NCI-H2081 treated with DMSO at 0.1 percent for 48 hours (cell line): ENCODE results near the gene KCNJ18.
"Not testable (repeated sequence)": the region's sequence is repeated elsewhere in the genome, so short reads cannot be mapped to it uniquely, and the experiment has no call there.

Experiments
- DNase-seq: peaks from one replicate; lab custom pipeline; 2025; lab: John Stamatoyannopoulos, UW

KCNJ18 gene

GRCh38 chr17:21724216-21725006, 32.1 kb downstream of the KCNJ18 start:
- DNase-seq, result not testable (repeated sequence)

- DNase-seq, result not testable (repeated sequence)
Measured at GRCh38 chr17:21731076-21731475, 38.8 kb downstream of the KCNJ18 start.

- not testable (repeated sequence) for DNase-seq
Measured at GRCh38 chr17:21733931-21734330, 41.6 kb downstream of the KCNJ18 start.

DNA sequence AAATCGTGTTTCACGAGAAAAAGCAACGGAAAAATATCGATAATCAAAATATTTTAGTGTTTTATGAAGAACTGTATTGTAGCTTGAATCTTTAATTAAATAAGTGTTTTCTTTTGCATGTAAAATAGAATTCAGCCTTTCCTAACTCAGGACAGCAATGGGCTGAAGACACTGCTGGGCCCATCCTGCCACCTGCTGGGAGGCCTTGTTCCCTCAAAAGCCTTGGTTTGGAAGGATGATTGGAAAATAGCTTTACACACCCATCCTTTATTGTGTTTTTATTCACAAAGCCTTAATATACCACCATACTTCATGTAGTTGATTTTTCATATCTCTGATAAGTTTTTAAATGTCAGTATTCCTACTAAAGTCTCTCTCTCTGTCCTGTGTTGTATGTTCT, 43.5 kb downstream of the KCNJ18 start:
- not testable (repeated sequence) for DNase-seq

- not testable (repeated sequence) for DNase-seq
Measured at GRCh38 chr17:21737015-21737580, 44.8 kb downstream of the KCNJ18 start.

DNA sequence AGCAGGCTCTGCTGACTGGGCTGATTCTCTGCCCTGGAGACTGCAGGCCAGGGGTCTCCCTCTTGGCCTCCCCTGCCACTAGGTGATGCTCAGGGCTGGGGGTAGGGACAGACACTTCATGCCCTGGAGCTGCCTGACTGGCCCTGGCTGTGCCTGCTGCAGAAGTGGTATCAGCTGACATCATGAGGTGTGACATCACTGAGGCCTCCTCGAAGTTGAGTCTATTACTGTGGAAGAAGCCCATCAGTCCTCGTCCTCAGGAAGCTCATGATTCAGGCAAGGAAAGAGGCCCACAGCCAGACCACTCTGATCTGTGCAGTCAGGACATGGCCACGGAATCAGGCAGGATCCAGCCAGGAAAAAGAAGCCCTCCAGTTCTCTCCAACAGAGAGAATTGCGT, 45.9 kb downstream of the KCNJ18 start:
- not testable (repeated sequence) for DNase-seq

- DNase-seq, result not testable (repeated sequence)
Measured at GRCh38 chr17:21738877-21739474, 46.7 kb downstream of the KCNJ18 start.

- not testable (repeated sequence) for DNase-seq
Measured at GRCh38 chr17:21739485-21739884, 47.2 kb downstream of the KCNJ18 start.

DNA sequence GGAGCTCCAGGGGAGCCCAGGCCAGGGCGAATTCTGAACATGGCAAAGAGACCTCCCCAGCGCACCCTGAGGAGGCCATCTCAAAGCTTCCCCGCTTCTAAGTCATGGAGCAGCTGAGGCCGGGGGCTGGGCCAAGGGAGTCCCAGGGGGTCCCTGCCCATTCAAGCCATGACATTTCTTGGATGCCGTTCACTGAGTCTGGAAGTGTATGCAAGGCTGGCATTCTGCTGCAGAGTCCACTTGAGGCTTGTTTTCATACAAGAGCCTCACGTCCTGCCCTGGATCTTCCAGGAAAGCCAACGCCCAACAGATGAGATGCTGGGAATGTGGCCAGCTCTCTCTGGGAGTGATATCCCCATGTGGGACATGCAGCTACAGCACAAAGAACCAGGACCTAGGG, 48.5 kb downstream of the KCNJ18 start:
- not testable (repeated sequence) for DNase-seq

DNA sequence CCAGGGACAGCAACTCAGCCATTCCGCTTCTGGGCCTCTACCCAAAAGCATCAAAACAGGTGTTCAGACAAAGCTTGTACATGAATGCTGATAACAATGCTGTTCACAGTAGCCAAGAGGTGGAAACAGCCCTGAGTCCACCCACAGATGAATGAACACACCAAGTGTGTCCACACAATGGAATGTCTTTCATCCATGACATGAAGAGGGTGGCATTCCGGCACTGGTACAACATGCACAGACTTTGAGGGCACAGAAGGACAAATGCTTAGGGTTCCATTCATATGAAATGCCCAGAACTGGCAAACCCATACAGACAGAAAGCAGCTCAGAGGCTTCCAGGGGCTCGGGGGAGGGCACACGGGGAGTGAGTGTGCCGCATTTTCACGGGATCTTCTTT, 49.2 kb downstream of the KCNJ18 start:
- not testable (repeated sequence) for DNase-seq

DNA sequence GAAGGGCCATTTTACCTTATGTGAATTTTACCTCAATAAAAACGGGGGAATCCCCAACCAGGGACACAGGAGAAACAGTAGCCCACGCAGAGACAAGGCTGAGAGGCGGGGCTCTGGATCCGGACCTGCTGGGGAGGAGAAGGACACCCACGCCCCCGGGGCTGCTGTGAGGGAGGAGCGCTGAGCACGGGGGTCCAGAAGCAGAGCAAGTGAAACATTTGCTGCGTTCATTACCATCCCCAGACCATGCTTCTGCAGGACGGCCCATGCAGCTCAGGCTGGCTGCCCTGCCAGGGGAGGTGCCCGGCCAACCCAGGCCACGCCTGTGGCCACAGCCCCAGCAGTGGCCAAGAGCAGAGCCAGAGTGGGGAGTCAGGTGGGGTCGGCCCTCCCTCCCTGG, 50.0 kb downstream of the KCNJ18 start:
- no peak for DNase-seq

DNA sequence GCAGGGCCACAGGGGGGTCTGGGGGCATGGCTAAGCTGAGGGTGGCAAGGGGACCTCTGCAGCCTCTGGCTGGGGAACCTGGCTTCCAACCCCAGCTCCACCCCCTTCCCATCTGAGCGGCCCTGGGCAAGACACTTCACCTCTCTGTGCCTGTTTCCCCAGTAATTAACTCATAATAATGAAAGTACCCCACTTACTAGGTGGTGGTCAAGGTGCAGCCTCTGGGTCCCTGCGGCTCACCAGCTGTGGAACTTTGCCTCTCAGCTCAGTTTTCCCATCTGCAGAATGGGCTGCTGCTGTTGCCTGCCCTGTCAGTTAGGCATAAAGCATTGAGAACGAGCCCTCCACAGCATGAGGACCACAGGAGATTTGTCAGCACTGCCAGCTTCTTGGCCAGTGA, 51.8 kb downstream of the KCNJ18 start:
- not testable (repeated sequence) for DNase-seq

GRCh38 chr17:21744621-21745020, 52.3 kb downstream of the KCNJ18 start:
- DNase-seq, result not testable (repeated sequence)

DNA sequence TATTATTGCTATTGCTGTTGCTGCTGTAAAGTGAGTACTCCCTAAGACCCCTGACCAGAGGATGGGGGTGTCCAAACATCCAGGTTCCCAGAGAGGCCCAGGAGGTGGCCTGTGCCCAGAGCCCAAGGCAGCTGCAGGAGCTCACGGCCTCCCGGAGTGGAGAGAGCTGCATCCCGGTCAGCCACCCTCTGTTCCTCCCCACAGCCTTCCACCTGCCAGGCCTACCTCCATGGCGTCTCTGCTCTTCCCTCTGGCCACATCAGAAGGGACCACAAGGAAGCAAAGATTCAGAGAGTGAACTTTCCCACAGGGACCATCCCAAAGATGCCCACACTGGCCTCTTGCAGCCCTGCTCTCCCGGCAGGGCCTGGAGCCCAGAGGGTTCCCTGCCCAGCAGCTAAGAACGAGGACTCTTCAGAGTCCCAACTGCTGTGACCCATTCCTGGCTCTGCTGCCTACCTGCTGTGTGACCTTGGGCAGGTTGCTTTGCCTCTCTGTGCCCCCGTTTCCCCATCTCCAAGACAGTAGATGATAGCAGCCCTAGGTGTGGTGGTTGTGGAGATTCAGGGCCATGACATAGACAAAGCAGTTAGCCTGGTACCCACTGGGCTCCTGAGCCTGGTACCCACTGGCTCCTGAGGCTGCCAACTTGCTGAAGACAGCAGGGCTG, 53.2 kb downstream of the KCNJ18 start:
- DNase-seq, result not testable (repeated sequence)

- not testable (repeated sequence) for DNase-seq
Measured at GRCh38 chr17:21746415-21746814, 54.1 kb downstream of the KCNJ18 start.

DNA sequence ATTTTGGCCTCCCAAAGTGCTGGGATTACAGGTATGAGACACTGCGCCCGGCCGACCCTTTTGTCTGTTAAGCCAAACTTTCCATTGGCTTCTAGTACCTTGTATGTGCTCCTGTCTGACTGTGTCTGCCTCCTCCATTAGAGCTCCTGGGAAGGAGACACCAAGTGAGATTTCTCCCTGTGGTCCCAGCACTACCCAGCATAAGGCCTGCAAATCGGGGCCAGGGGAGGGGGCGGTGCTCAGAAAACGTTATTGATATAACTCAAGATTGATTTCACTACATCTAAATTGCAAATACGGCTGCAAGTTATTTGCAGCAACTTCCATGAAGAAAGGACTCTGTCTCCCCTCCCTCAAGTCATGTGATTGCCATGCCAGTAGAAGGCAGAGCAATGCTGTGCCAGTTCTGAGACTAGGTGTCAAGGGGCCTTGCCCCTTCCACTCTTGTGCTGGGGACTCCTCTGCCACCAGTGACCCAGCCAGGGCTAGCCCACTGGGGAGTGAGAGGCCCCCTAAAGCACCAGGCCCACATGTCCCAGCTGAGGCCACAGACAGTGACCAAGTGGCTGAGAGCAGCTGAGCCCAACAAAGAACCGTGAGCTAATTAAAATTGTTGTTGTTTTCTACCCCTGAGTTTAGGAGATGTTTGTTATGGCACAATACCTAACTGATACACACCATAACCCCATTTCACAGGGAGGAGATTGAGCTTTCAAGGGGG, 55.0 kb downstream of the KCNJ18 start:
- DNase-seq, result not testable (repeated sequence)

DNA sequence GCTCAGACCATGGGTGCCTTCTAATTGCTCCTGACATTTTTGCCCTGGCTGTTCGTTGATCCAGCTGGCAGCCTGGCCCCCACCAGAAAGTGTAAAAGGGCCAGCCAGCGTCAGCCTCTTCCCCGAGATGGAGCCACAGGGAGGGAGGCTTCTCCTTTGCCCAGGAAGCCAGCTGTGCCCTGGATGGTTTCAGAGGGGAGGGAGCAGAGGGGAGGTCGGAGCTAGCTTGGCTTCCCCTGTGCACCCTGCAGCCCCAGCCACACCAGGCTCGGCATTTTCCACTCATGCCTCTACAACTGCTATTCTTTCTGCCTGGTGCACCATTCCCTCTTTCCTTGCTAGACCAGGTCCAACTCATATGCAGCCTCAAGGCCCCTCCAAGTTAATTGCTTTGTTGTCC, 56.4 kb downstream of the KCNJ18 start:
- not testable (repeated sequence) for DNase-seq

DNA sequence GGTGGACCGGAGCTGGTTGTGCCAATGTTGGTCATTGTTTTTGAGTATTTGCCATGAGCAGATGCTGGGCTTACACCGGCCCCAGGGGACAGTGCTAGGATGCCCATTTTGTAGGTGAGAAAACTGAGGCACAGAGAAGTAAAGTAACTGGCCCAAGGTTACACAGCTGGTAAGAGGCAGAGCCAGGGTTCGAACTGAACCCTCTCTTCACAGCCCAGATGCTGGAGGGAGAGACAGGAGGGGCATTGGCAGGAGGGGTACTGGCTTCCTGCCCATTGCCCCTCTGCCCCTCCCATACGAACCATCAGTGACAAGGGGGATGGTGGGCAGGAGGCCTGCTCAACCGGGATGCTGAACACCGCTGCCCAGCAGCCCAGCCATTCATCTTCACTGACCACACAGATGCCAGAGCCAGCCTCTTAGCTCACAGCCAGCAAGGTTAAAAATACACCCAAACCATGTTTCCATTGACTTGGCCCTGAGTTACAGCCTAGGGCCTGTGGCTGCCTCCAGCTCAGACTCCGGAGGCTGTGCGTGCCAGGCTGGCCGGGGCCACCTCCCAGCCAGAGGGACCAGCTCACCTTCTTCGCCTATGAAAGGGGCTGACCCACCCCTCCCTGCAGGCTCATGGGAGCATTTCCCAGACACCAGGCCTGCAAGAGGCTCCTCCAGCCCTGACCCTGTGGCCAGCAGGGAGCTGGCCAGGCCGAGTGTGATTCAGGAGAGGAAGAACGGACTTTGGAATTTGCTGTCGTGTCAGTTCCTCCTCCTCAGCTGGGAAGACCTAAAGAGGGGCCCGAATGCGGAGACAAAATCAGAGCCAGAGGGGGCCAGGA, 57.6 kb downstream of the KCNJ18 start:
- DNase-seq, result not testable (repeated sequence)

DNA sequence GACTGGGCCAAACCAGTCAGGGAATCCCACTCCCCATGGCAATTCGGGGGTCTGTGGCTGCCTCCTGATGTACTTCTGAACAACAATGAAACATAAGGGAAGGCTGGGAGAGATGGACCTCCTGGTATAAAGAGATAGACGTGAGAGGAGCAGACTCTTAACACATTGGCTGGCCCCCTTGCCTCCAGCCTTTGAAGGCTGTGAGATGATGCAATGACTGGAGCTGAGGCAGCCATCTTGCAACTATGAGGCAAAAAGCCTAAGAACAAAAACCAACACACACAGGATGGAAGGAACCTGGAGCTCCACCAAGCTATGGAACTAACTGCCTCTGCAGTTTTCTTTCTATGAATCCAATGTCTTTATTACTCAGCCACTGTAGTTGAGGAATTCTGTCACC, 58.8 kb downstream of the KCNJ18 start:
- not testable (repeated sequence) for DNase-seq
